HG02973 (cell line): ENCODE measurements around the gene CFAP300.

Experiments used
- ATAC-seq: cut with Tn5 transposase; IDR thresholded peaks from one replicate; pipeline ENCODE4 v1.9.1; 2021; ENCODE audit warnings: moderate library complexity; ENCODE audit not compliant: unreplicated experiment

The CFAP300 gene

GRCh38 chr11:102119997-102120396 lies 72.8 kb downstream of the CFAP300 start:
- no peak for ATAC-seq

GRCh38 chr11:102120437-102120973 lies 73.3 kb downstream of the CFAP300 start:
- no peak for ATAC-seq

- no peak for ATAC-seq
Observed at GRCh38 chr11:102121329-102121728, 74.1 kb downstream of the CFAP300 start.
